ENCODE results near the gene SCUBE2. TPM values are rescaled to one million over a fixed set of nuclear protein-coding genes. Genes with fewer than 3 reads are reported as not detected.
"Not testable (repeated sequence)": the region's sequence is repeated elsewhere in the genome, so short reads cannot be mapped to it uniquely, and the experiment has no call there.

Gene SCUBE2
- total RNA-seq, 2 donors from 2014 or later = 0.66 TPM; not detected in 1

DNA sequence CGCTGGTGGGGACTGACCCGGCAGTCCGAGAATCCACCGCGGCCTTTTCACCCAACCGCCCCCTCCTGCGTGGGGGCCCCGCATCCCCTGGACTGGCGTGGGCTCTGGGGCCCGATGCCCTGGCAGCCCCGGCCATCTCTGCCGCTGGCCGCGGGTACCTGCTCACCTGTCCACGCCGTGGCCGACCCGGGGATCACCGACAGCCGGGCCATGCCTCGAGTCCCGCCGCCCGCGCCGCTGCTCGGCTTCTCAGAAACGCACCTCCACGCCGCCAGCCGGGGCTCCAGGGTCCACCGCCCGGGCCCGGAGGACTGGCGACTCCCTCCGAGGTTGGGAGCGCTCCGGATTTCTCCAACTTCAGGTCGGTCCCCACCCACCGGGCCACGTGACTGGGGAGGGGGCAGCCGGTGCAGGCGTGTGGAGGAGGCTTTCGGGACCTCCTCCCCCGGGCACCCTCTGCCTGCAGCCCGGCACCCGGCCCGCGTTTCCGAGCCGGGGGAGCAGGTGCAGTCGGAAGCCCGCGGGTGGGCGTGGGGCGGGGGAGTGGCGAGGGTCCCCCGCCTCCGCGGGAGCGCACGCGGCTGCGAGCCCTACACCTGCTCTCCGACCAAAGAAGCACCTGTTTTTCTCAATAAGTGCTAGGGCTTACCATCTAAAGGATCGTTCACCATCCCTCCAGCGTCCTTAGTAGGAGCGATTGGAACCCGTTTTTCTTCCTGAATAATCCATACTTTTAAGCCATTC lies 87.0 kb downstream of the SCUBE2 start:
- no peaks in the 10 kb centered on the region for H3K9me3 Mint-ChIP-seq
- H3K27ac Mint-ChIP-seq = no peak overlapping the region
- H3K36me3 Mint-ChIP-seq (ENCODE audit: low read depth) = no peaks in the 10 kb centered on the region
- peak overlapping the region; percentile 35 for H3K4me3 Mint-ChIP-seq
- peaks cover 15% of the 10 kb centered on the region for H3K4me1 Mint-ChIP-seq
- H3K27me3 Mint-ChIP-seq = peaks cover 12% of the 10 kb centered on the region
- no peak for ATAC-seq (replicated peaks)

DNA sequence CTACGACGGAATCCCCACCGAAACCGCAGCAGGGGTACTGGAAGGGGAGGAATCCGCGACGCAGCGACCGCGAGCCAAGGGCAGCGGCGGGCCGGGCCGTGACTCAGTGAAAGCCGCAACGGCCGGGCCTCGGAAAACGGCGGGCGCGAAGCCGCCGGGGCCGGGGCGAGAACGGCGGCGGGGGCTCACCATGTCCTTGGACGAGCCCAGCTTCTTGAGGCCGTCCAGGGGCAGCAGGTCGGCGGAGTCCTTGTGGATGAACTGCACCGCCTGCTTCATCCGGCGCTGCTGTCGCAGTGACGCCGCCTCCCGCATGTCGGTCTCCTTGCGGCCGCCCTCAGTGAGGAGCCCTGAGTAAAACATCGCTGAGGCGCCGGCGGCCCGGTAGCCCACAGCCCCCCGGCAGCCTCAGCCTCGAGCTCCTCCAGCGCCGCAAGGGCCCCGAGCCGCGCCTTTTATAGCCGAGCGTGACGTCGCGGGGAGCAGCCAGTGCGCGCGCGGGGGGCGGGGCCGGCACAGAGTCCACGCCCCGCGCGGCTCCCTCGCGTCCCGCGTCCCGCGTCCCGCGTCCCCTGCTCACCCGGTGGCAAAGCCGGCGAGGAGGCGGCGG lies 87.7 kb downstream of the SCUBE2 start, which contains the start of gene NRIP3:
Gene NRIP3 (minus strand): TSS at position 429 of the 610 bp plus-strand sequence. CDS start 66 bp downstream, at position 363.
- ATAC-seq (replicated peaks) = peak; percentile 53
- Mint-ChIP-seq H3K36me3 (ENCODE audit: low read depth) (no peaks in the 10 kb centered on the region), H3K9me3 (no peaks in the 10 kb centered on the region), H3K27ac (peak within 1 kb of the TSS; percentile 57), H3K4me3 (peak within 1 kb of the TSS; percentile 80), H3K4me1 (peaks cover 15% of the 10 kb centered on the region), H3K27me3 (peaks cover 17% of the 10 kb centered on the region)

DNA sequence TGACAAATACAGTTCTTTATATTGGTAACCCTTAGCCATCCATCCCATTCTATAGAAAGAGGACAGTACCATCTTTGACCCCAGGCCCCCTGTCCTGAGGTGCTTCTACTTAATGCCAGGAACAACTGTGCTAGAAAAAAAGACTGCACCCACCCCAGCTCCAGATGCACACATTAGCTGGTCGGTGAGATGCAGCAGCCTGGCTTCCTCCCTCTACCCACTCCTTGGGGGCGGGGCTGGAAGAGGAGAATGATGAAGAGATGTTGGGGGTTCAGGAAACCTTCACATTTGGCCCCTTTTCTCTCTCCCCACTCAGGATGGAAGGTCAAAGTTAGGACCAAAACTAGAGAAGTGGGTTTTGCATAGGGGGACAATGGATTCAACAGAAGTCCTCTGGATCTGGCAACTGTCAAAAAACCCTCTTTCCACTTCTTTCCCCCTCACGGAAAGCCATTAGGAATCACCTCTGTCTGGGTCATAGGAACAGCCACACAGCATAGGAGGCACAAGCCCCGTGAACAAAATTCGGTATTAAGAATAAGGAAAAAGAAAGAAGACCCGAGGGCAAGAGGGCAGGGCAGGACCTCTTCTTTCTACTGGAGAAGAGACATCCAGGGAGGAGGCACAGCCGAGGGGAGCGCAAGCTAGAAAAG lies 88.4 kb downstream of the SCUBE2 start:
- Mint-ChIP-seq H3K9me3 (no peaks in the 10 kb centered on the region), H3K4me3 (peak overlapping the region; percentile 80), H3K27me3 (peaks cover 21% of the 10 kb centered on the region), H3K36me3 (ENCODE audit: low read depth) (no peaks in the 10 kb centered on the region), H3K27ac (peak overlapping the region; percentile 57), H3K4me1 (peaks cover 15% of the 10 kb centered on the region)
- no peak for ATAC-seq (replicated peaks)

- Mint-ChIP-seq H3K4me3 (peak overlapping the region; percentile 46), H3K27me3 (peaks cover 22% of the 10 kb centered on the region), H3K9me3 (no peaks in the 10 kb centered on the region), H3K27ac (peak overlapping the region; percentile 42), H3K36me3 (ENCODE audit: low read depth) (no peaks in the 10 kb centered on the region), H3K4me1 (peaks cover 15% of the 10 kb centered on the region)
- ATAC-seq (replicated peaks) = peak; percentile 97
Observed at GRCh38 chr11:9001736-9002135, 89.7 kb downstream of the SCUBE2 start.

DNA sequence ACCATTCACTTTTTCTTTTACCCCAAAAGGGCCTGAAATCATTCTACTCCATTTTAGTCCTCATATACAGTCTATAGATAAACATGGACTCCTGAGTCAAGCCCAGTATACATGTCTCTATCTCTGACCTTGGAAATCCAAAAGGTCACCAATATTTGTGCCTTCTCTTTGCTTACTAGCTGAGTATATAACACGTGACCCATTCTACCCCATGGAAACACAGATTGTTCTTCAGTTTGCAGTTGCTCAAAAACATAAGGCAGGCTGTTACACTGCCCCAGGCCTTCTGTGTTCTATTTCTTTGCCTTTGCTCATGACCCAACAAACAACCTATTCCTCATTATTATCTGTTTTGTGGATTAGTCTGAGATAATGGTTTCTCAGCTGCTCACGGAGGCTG lies 93.4 kb downstream of the SCUBE2 start:
- Mint-ChIP-seq H3K4me3 (no peak overlapping the region), H3K36me3 (ENCODE audit: low read depth) (no peaks in the 10 kb centered on the region), H3K27ac (no peak overlapping the region), H3K27me3 (peaks cover 16% of the 10 kb centered on the region), H3K4me1 (peaks cover 10% of the 10 kb centered on the region), H3K9me3 (no peaks in the 10 kb centered on the region)
- ATAC-seq (replicated peaks) = no peak

GRCh38 chr11:8997451-8997850 lies 93.9 kb downstream of the SCUBE2 start:
- Mint-ChIP-seq H3K4me3 (no peak overlapping the region), H3K9me3 (no peaks in the 10 kb centered on the region), H3K36me3 (ENCODE audit: low read depth) (no peaks in the 10 kb centered on the region), H3K4me1 (peaks cover 10% of the 10 kb centered on the region), H3K27ac (no peak overlapping the region), H3K27me3 (peaks cover 16% of the 10 kb centered on the region)
- no peak for ATAC-seq (replicated peaks)

DNA sequence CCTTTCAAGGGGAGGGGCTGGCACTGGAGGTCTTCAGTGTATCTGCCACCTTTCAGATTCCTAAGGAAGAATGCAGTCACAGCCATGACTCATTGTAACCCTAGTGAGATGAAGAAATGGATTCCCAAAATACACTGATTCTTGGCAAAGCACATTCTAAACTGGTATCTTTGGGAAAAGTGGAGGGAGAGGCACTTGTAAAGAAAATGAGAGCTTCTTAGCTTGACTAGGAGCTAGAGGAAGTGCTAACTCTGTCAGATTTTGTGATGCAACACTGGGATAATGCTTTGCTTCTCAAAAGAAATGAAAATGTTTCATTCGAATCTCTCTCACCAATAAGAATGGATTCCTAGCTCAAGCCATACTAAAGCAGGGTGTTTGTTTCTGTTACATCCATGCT lies 101.9 kb downstream of the SCUBE2 start:
- Mint-ChIP-seq H3K27me3 (peaks cover 9% of the 10 kb centered on the region), H3K4me3 (no peak overlapping the region), H3K27ac (no peak overlapping the region), H3K36me3 (ENCODE audit: low read depth) (no peaks in the 10 kb centered on the region), H3K9me3 (no peaks in the 10 kb centered on the region), H3K4me1 (no peaks in the 10 kb centered on the region)
- ATAC-seq (replicated peaks) = no peak

DNA sequence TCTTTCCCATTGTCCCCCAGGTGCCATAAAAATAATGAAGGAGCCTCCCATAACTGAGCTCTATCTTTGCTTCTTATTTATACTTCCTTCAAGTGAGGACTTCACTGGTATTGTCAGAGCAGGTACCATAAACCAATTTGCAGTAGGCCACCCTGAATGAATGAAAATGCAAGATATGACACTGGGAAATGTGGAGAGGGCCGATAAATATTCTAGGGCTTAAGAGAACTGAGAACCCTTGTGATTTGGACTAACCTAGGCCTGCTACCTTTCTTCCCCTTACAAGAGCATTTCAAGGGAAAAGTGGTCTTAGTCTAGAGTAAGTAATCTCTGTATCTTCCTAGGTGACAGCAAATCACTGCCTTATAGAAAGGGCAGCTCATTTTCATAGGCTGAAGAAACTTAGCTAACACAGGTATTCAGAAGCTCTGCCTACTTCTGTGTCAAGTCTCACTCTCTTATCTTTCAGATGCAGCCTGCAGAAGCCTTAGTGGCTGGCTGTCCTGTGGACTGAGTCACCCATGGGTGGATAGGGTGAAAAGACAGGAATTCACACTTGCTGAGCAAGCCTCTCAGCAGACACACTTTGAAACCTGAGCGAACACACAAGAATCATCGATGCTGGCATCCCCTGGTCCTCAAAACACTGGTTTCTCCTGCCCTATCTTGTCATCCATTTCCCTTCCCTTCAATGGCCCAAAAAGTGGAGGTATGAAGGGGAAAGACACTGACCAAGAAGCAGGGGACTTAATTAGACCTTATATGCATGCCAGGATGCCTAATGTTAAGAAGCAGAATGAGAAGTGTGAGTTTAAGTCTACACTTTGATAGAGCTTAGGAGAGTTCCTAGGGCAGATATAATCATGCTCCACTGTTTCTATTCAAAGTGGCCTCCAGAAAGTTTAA lies 102.8 kb downstream of the SCUBE2 start:
- H3K36me3 Mint-ChIP-seq (ENCODE audit: low read depth) = no peaks in the 10 kb centered on the region
- no peak overlapping the region for H3K27ac Mint-ChIP-seq
- no peaks in the 10 kb centered on the region for H3K4me1 Mint-ChIP-seq
- no peak overlapping the region for H3K4me3 Mint-ChIP-seq
- peaks cover 9% of the 10 kb centered on the region for H3K27me3 Mint-ChIP-seq
- ATAC-seq (replicated peaks) = no peak
- H3K9me3 Mint-ChIP-seq = no peaks in the 10 kb centered on the region

- Mint-ChIP-seq H3K9me3 (no peaks in the 10 kb centered on the region), H3K27me3 (peaks cover 9% of the 10 kb centered on the region), H3K36me3 (ENCODE audit: low read depth) (no peaks in the 10 kb centered on the region), H3K4me3 (no peak overlapping the region), H3K4me1 (no peaks in the 10 kb centered on the region), H3K27ac (no peak overlapping the region)
- ATAC-seq (replicated peaks) = no peak
Observed at GRCh38 chr11:8987446-8987845, 104.0 kb downstream of the SCUBE2 start.

- H3K4me3 Mint-ChIP-seq; ATAC-seq (replicated peaks); H3K9me3 Mint-ChIP-seq; H3K27me3 Mint-ChIP-seq; H3K27ac Mint-ChIP-seq; H3K36me3 Mint-ChIP-seq (ENCODE audit: low read depth); H3K4me1 Mint-ChIP-seq: not testable (repeated sequence)
Observed at GRCh38 chr11:8986772-8987171, 104.6 kb downstream of the SCUBE2 start.

GRCh38 chr11:8985462-8985861 lies 105.9 kb downstream of the SCUBE2 start:
- H3K36me3 Mint-ChIP-seq (ENCODE audit: low read depth) = no peaks in the 10 kb centered on the region
- H3K27ac Mint-ChIP-seq = no peak overlapping the region
- H3K4me3 Mint-ChIP-seq = no peak overlapping the region
- H3K27me3 Mint-ChIP-seq = peaks cover 9% of the 10 kb centered on the region
- no peaks in the 10 kb centered on the region for H3K9me3 Mint-ChIP-seq
- no peaks in the 10 kb centered on the region for H3K4me1 Mint-ChIP-seq
- ATAC-seq (replicated peaks) = no peak

- no peaks in the 10 kb centered on the region for H3K4me1 Mint-ChIP-seq
- no peaks in the 10 kb centered on the region for H3K27me3 Mint-ChIP-seq
- no peak overlapping the region for H3K27ac Mint-ChIP-seq
- no peaks in the 10 kb centered on the region for H3K9me3 Mint-ChIP-seq
- no peaks in the 10 kb centered on the region for H3K36me3 Mint-ChIP-seq (ENCODE audit: low read depth)
- ATAC-seq (replicated peaks) = peak; percentile 95
- no peak overlapping the region for H3K4me3 Mint-ChIP-seq
Observed at GRCh38 chr11:8983552-8983951, 107.8 kb downstream of the SCUBE2 start.

DNA sequence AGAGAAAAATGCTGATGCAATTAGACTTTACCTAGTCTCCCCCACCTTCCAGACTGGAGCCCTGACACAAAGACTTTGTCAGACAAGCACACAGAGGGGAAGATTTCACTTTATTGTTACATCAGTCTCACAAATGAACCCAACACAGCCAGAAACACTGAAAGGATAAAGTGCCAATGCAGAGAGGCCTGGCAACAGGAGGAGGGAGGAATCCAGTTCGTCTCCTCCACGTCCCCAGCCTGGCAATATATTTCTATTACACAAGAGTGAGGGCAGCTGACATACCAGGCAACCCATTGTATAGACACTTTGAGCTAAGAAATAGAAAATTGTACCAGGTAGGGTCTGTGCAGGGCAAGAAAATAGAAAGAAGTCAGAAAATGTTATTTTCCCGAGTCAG lies 110.9 kb downstream of the SCUBE2 start:
- H3K27ac Mint-ChIP-seq = no peak overlapping the region
- H3K27me3 Mint-ChIP-seq = no peaks in the 10 kb centered on the region
- no peaks in the 10 kb centered on the region for H3K4me1 Mint-ChIP-seq
- no peak for ATAC-seq (replicated peaks)
- H3K4me3 Mint-ChIP-seq = no peak overlapping the region
- H3K36me3 Mint-ChIP-seq (ENCODE audit: low read depth) = no peaks in the 10 kb centered on the region
- no peaks in the 10 kb centered on the region for H3K9me3 Mint-ChIP-seq

GRCh38 chr11:8979365-8979764 lies 112.0 kb downstream of the SCUBE2 start:
- H3K4me3 Mint-ChIP-seq; ATAC-seq (replicated peaks); H3K4me1 Mint-ChIP-seq: not testable (repeated sequence)

More at GRCh38 chr11:8979365-8979764, 112.0 kb downstream of the SCUBE2 start:
- not testable (repeated sequence) for H3K36me3 Mint-ChIP-seq (ENCODE audit: low read depth); H3K9me3 Mint-ChIP-seq; H3K27ac Mint-ChIP-seq; H3K27me3 Mint-ChIP-seq
